Liver (tissue), 9 donors: ENCODE data around the gene C2orf76. TPM values are rescaled to one million over a fixed set of nuclear protein-coding genes. Genes with fewer than 3 reads are reported as not detected.

ENCODE experiments used
- DNase-seq: peaks from one replicate; pipeline ENCODE4 v3.0.0-alpha.2; 2017; ENCODE audit warnings: low spot score
- H3K27ac ChIP-seq, 2 donors: one replicate each; pipeline ENCODE4 v1.7.0; 2013; ENCODE audit warnings: inconsistent platforms in 2 of 2, low read length in 2 of 2, control low read depth in 1 of 2, low read depth in 1 of 2, mild to moderate bottlenecking in 1 of 2
- H3K27me3 ChIP-seq, 4 donors: one replicate each; pipeline versions ENCODE4 v1.6.1 to v1.7.0; 2013; ENCODE audit warnings: low read length in 3 of 4, inconsistent platforms in 1 of 4, mild to moderate bottlenecking in 1 of 4, moderate library complexity in 1 of 4; ENCODE audit not compliant: control insufficient read depth in 4 of 4, insufficient read depth in 4 of 4
- H3K36me3 ChIP-seq, 4 donors: one replicate each; pipeline versions ENCODE4 v1.6.1 to v1.7.0; 2013; ENCODE audit warnings: low read length in 3 of 4, mild to moderate bottlenecking in 3 of 4, low read depth in 1 of 4, moderate library complexity in 1 of 4; ENCODE audit not compliant: control insufficient read depth in 4 of 4, insufficient read depth in 3 of 4
- H3K4me1 ChIP-seq, 4 donors: one replicate each; pipeline versions ENCODE4 v1.6.1 to v1.7.0; 2013; ENCODE audit warnings: low read length in 3 of 4, mild to moderate bottlenecking in 3 of 4, moderate library complexity in 1 of 4; ENCODE audit not compliant: control insufficient read depth in 4 of 4, insufficient read depth in 4 of 4
- H3K4me3 ChIP-seq, 3 donors: one replicate each; pipeline versions ENCODE4 v1.6.1 to v1.7.0; 2013; ENCODE audit warnings: low read length in 3 of 3, control low read depth in 1 of 3, low read depth in 1 of 3, mild to moderate bottlenecking in 1 of 3
- H3K9ac ChIP-seq, 2 donors: one replicate each; pipeline ENCODE4 v1.7.0; 2013; ENCODE audit warnings: low read length in 2 of 2, mild to moderate bottlenecking in 2 of 2, moderate library complexity in 2 of 2, control low read depth in 1 of 2, low read depth in 1 of 2
- H3K9me3 ChIP-seq, 4 donors: one replicate each; pipeline versions ENCODE4 v1.6.1 to v1.7.0; 2013; ENCODE audit warnings: low read length in 3 of 4; ENCODE audit not compliant: control insufficient read depth in 4 of 4
- EGR1 ChIP-seq, 2 donors: IDR thresholded peaks; 2 replicates each; pipeline ENCODE4 v1.6.1; 2016 to 2018; ENCODE audit warnings: antibody characterized with exemption in 2 of 2, low read depth in 2 of 2
- FOXA1 ChIP-seq: IDR thresholded peaks from 2 replicates; pipeline ENCODE4 v1.6.1; 2016; ENCODE audit warnings: antibody characterized with exemption
- FOXA2 ChIP-seq: IDR thresholded peaks from 2 replicates; pipeline ENCODE4 v1.6.1; 2016; ENCODE audit warnings: antibody characterized with exemption
- GABPA ChIP-seq, 2 donors: IDR thresholded peaks in 1 of 2; conservative IDR thresholded peaks in 1 of 2; 2 replicates each; pipeline ENCODE4 v1.6.1; 2016; ENCODE audit warnings: antibody characterized with exemption in 2 of 2, mild to moderate bottlenecking in 1 of 2, moderate library complexity in 1 of 2
- HNF4A ChIP-seq, 2 donors: conservative IDR thresholded peaks; 2 replicates each; pipeline ENCODE4 v1.6.1; 2016; ENCODE audit warnings: antibody characterized with exemption in 2 of 2, mild to moderate bottlenecking in 2 of 2
- HNF4G ChIP-seq: IDR thresholded peaks from 2 replicates; pipeline ENCODE4 v1.6.1; 2016; ENCODE audit warnings: antibody characterized with exemption
- JUND ChIP-seq, 2 donors: IDR thresholded peaks; 2 replicates each; pipeline ENCODE4 v1.6.1; 2016; ENCODE audit warnings: antibody characterized with exemption in 2 of 2
- MAX ChIP-seq: IDR thresholded peaks from 2 replicates; pipeline ENCODE4 v1.6.1; 2016; ENCODE audit warnings: antibody characterized with exemption
- NR2F2 ChIP-seq: IDR thresholded peaks from 2 replicates; pipeline ENCODE4 v1.6.1; 2016; ENCODE audit warnings: antibody characterized with exemption
- RAD21 ChIP-seq, 2 donors: IDR thresholded peaks; 2 replicates each; pipeline ENCODE4 v1.6.1; 2016; ENCODE audit warnings: antibody characterized with exemption in 2 of 2, mild to moderate bottlenecking in 2 of 2
- RXRA ChIP-seq, 2 donors: IDR thresholded peaks; 2 replicates each; pipeline ENCODE4 v1.6.1; 2017 to 2018; ENCODE audit warnings: antibody characterized with exemption in 2 of 2, mild to moderate bottlenecking in 1 of 2
- SP1 ChIP-seq: IDR thresholded peaks from 2 replicates; pipeline ENCODE4 v1.6.1; 2018; ENCODE audit warnings: antibody characterized with exemption, mild to moderate bottlenecking
- TAF1 ChIP-seq: conservative IDR thresholded peaks from 2 replicates; pipeline ENCODE4 v1.6.1; 2016; ENCODE audit warnings: antibody characterized with exemption, mild to moderate bottlenecking
- YY1 ChIP-seq: IDR thresholded peaks from 2 replicates; pipeline ENCODE4 v1.6.1; 2016; ENCODE audit warnings: antibody characterized with exemption, mild to moderate bottlenecking
- WGBS: extraction: QIAGEN DNeasy Blood & Tissue Kit; methylation state at CpG from one replicate; pipeline ENCODE4 v1.1.7; 2013; 5-methylcytosine and 5-hydroxymethylcytosine counted together
- polyA plus RNA-seq, 2 donors: library from polyadenylated mRNA; stranded (reverse) in 1 of 2; unstranded in 1 of 2; fragments of 200-250 nt in 1 of 2; fragments of >200 nt in 1 of 2; fragmentation: Nextera tagmentation in 1 of 2; extraction: Ambion mirVana in 1 of 2; gene quantifications; one replicate each; pipeline versions ENCODE4 v1.2.1 to v1.2.3, GENCODE V29; 2013 to 2015
- total RNA-seq, 2 donors: library from RNA; depleted of rRNA; stranded (reverse); fragments of >200 nt; gene quantifications; one replicate each; pipeline ENCODE4 v1.2.3, GENCODE V29; 2014
- TF ChIP-seq, protein P1 (sequence below): fragments of 150-350 bp; IDR thresholded peaks from 2 replicates; pipeline ENCODE4 v1.5.1; 2017; ENCODE audit warnings: improper control_type of control experiment, low read depth, low read length; ENCODE audit not compliant: missing input control
- TF ChIP-seq, protein P2 (sequence below): IDR thresholded peaks from 2 replicates; pipeline ENCODE4 v1.6.1; 2016; ENCODE audit warnings: antibody characterized with exemption, mild to moderate bottlenecking
- TF ChIP-seq, protein P3 (sequence below): IDR thresholded peaks from 2 replicates; pipeline ENCODE4 v1.6.1; 2016; ENCODE audit warnings: antibody characterized with exemption
- donor health status: healthy.
- donor health status: healthy.
- donor health status: healthy.
- donor health status: healthy.
- donor health status: healthy.

The C2orf76 gene
- total and polyA plus RNA-seq, 4 donors, result 2.7 to 6.3 (median 4.6) TPM

- 90% methylated on average over 4 of the region's 4 CpGs for WGBS
- no peaks in the 10 kb centered on the region for H3K9me3 ChIP-seq
These were observed 16.2 kb downstream of the C2orf76 start for GRCh38 chr2:119350311-119350998.

GRCh38 chr2:119349289-119349688 is 17.3 kb downstream of the C2orf76 start:
- Histone ChIP-seq H3K27me3 (no peaks in the 10 kb centered on the region), H3K4me3 (no peak overlapping the region), H3K9ac (no peak overlapping the region), H3K27ac (no peak overlapping the region), H3K4me1 (peaks cover 0 to 9% (median 5%) of the 10 kb centered on the region in 4 donors), H3K36me3 (no peaks in the 10 kb centered on the region), H3K9me3 (no peaks in the 10 kb centered on the region)
- 97% methylated on average over 6 of the region's 6 CpGs for WGBS
- TF ChIP-seq HNF4A (conservative IDR thresholded peaks at IDR 0.05) (no peak), MAX (no peak), RXRA (IDR thresholded peaks at IDR 0.05) (no peak), NR2F2 (no peak), FOXA2 (no peak), GABPA (IDR thresholded peaks at IDR 0.05 in 1 of 2, conservative IDR thresholded peaks at IDR 0.05 in 1 of 2) (no peak)
- DNase-seq, result no peak

More at GRCh38 chr2:119350311-119350998, 16.2 kb downstream of the C2orf76 start:
- Histone ChIP-seq H3K4me3 (no peak overlapping the region), H3K27ac (no peak overlapping the region), H3K9ac (no peak overlapping the region), H3K36me3 (no peaks in the 10 kb centered on the region), H3K4me1 (peaks cover 0 to 9% (median 5%) of the 10 kb centered on the region in 4 donors), H3K27me3 (no peaks in the 10 kb centered on the region)
- TF ChIP-seq GABPA (IDR thresholded peaks at IDR 0.05 in 1 of 2, conservative IDR thresholded peaks at IDR 0.05 in 1 of 2) (no peak), TAF1 (no peak), EGR1 (IDR thresholded peaks at IDR 0.05; ENCODE audit: low read depth in 2 of 2) (no peak), HNF4A (conservative IDR thresholded peaks at IDR 0.05) (no peak), NR2F2 (no peak), RXRA (IDR thresholded peaks at IDR 0.05) (no peak)
- DNase-seq, result no peak

GRCh38 chr2:119341684-119342083 is 24.9 kb downstream of the C2orf76 start:
- Histone ChIP-seq H3K9ac (no peak overlapping the region), H3K27ac (no peak overlapping the region), H3K36me3 (no peaks in the 10 kb centered on the region), H3K4me1 (no peaks in the 10 kb centered on the region), H3K27me3 (no peaks in the 10 kb centered on the region), H3K4me3 (no peak overlapping the region), H3K9me3 (no peaks in the 10 kb centered on the region)
- 89% methylated on average over 2 of the region's 2 CpGs for WGBS
- no peak for DNase-seq
- TF ChIP-seq NR2F2, result no peak
- TF ChIP-seq FOXA2, result no peak
- TF ChIP-seq, protein P1, sequence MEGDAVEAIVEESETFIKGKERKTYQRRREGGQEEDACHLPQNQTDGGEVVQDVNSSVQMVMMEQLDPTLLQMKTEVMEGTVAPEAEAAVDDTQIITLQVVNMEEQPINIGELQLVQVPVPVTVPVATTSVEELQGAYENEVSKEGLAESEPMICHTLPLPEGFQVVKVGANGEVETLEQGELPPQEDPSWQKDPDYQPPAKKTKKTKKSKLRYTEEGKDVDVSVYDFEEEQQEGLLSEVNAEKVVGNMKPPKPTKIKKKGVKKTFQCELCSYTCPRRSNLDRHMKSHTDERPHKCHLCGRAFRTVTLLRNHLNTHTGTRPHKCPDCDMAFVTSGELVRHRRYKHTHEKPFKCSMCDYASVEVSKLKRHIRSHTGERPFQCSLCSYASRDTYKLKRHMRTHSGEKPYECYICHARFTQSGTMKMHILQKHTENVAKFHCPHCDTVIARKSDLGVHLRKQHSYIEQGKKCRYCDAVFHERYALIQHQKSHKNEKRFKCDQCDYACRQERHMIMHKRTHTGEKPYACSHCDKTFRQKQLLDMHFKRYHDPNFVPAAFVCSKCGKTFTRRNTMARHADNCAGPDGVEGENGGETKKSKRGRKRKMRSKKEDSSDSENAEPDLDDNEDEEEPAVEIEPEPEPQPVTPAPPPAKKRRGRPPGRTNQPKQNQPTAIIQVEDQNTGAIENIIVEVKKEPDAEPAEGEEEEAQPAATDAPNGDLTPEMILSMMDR, result no peak
- TF ChIP-seq HNF4A (conservative IDR thresholded peaks at IDR 0.05), result no peak
- TF ChIP-seq YY1, result no peak
- TF ChIP-seq, protein P2, sequence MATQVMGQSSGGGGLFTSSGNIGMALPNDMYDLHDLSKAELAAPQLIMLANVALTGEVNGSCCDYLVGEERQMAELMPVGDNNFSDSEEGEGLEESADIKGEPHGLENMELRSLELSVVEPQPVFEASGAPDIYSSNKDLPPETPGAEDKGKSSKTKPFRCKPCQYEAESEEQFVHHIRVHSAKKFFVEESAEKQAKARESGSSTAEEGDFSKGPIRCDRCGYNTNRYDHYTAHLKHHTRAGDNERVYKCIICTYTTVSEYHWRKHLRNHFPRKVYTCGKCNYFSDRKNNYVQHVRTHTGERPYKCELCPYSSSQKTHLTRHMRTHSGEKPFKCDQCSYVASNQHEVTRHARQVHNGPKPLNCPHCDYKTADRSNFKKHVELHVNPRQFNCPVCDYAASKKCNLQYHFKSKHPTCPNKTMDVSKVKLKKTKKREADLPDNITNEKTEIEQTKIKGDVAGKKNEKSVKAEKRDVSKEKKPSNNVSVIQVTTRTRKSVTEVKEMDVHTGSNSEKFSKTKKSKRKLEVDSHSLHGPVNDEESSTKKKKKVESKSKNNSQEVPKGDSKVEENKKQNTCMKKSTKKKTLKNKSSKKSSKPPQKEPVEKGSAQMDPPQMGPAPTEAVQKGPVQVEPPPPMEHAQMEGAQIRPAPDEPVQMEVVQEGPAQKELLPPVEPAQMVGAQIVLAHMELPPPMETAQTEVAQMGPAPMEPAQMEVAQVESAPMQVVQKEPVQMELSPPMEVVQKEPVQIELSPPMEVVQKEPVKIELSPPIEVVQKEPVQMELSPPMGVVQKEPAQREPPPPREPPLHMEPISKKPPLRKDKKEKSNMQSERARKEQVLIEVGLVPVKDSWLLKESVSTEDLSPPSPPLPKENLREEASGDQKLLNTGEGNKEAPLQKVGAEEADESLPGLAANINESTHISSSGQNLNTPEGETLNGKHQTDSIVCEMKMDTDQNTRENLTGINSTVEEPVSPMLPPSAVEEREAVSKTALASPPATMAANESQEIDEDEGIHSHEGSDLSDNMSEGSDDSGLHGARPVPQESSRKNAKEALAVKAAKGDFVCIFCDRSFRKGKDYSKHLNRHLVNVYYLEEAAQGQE, result no peak
- TF ChIP-seq RAD21 (IDR thresholded peaks at IDR 0.05), result no peak
- TF ChIP-seq, protein P3, sequence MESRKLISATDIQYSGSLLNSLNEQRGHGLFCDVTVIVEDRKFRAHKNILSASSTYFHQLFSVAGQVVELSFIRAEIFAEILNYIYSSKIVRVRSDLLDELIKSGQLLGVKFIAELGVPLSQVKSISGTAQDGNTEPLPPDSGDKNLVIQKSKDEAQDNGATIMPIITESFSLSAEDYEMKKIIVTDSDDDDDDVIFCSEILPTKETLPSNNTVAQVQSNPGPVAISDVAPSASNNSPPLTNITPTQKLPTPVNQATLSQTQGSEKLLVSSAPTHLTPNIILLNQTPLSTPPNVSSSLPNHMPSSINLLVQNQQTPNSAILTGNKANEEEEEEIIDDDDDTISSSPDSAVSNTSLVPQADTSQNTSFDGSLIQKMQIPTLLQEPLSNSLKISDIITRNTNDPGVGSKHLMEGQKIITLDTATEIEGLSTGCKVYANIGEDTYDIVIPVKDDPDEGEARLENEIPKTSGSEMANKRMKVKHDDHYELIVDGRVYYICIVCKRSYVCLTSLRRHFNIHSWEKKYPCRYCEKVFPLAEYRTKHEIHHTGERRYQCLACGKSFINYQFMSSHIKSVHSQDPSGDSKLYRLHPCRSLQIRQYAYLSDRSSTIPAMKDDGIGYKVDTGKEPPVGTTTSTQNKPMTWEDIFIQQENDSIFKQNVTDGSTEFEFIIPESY, result no peak
- no peak for TF ChIP-seq SP1
- TF ChIP-seq EGR1 (IDR thresholded peaks at IDR 0.05; ENCODE audit: low read depth in 2 of 2), result no peak
- no peak for TF ChIP-seq HNF4G
- TF ChIP-seq JUND (IDR thresholded peaks at IDR 0.05), result no peak
- no peak for TF ChIP-seq FOXA1
- TF ChIP-seq TAF1, result no peak
